ENCODE measurements around the gene LYSMD1. TPM values are rescaled to one million over a fixed set of nuclear protein-coding genes. Genes with fewer than 3 reads are reported as not detected.

The LYSMD1 gene
- total and polyA plus RNA-seq, 5 experiments from 2014 or later, result 0.23 to 4.5 (median 1.4) TPM; not detected in 1

- POLR2A ChIA-PET, result no interaction called here
- DNase-seq (no peak), ATAC-seq (no peak)
- H3K4me3 Mint-ChIP-seq, result peak overlapping the region in 1 of 10 donors; percentile 24
- H3K27ac Mint-ChIP-seq, result no peak overlapping the region
- no peaks in the 10 kb centered on the region for H3K36me3 Mint-ChIP-seq
- no peaks in the 10 kb centered on the region for H3K9me3 Mint-ChIP-seq
- H3K27me3 Mint-ChIP-seq, result no peaks in the 10 kb centered on the region
- peaks cover 5 to 21% (median 12%) of the 10 kb centered on the region in 4 donors for H3K4me1 Mint-ChIP-seq
These were observed 30.7 kb downstream of the LYSMD1 start for GRCh38 chr1:151134991-151135390.

- Mint-ChIP-seq H3K27me3 (no peaks in the 10 kb centered on the region), H3K4me1 (peaks cover 5 to 21% (median 12%) of the 10 kb centered on the region in 4 donors), H3K9me3 (no peaks in the 10 kb centered on the region), H3K36me3 (no peaks in the 10 kb centered on the region), H3K27ac (peak overlapping the region in 2 of 10 donors; percentile 71 to 75), H3K4me3 (peak overlapping the region in 4 of 10 donors; percentile 13 to 34 (median 16))
- POLR2A ChIA-PET, result interaction anchor here (0.5 kb wide), 1 partner anchor 877 kb away, joined by 3 read pairs; the partner anchor contains the start of gene CA14
- ATAC-seq (no peak), DNase-seq (no peak)
These were observed 31.3 kb downstream of the LYSMD1 start for GRCh38 chr1:151134396-151134795.

- H3K36me3 Mint-ChIP-seq, result peaks cover 0 to 2% (median 0%) of the 10 kb centered on the region in 3 donors
- ATAC-seq, result no peak
- no peak overlapping the region for H3K27ac Mint-ChIP-seq
- no peak for DNase-seq
- POLR2A ChIA-PET, result interaction anchor here (3.1 kb wide), 1 partner anchor 9 kb away, joined by 24 read pairs; no protein-coding TSS in a partner anchor
- H3K4me3 Mint-ChIP-seq, result no peak overlapping the region
- H3K9me3 Mint-ChIP-seq, result no peaks in the 10 kb centered on the region
- H3K27me3 Mint-ChIP-seq, result no peaks in the 10 kb centered on the region
- peaks cover 5 to 21% (median 12%) of the 10 kb centered on the region in 4 donors for H3K4me1 Mint-ChIP-seq
These were observed 32.5 kb downstream of the LYSMD1 start for GRCh38 chr1:151133018-151133806.

- POLR2A ChIA-PET, result interaction anchor here (1.2 to 3.1 kb wide), 5 partner anchors 10 to 25 kb away, joined by 3 to 24 read pairs (median 20); partner anchors contain the start of genes SEMA6C and TNFAIP8L2
- H3K27ac Mint-ChIP-seq, result no peak overlapping the region
- no peaks in the 10 kb centered on the region for H3K9me3 Mint-ChIP-seq
- DNase-seq (no peak), ATAC-seq (no peak)
- peaks cover 5 to 21% (median 12%) of the 10 kb centered on the region in 4 donors for H3K4me1 Mint-ChIP-seq
- no peaks in the 10 kb centered on the region for H3K27me3 Mint-ChIP-seq
- H3K4me3 Mint-ChIP-seq, result peak overlapping the region in 4 of 10 donors; percentile 7 to 76 (median 32)
- peaks cover 0 to 2% (median 0%) of the 10 kb centered on the region in 3 donors for H3K36me3 Mint-ChIP-seq
These were observed 33.2 kb downstream of the LYSMD1 start for GRCh38 chr1:151132335-151133017.

- POLR2A ChIA-PET, result interaction anchor here (0.5 to 3.1 kb wide), 18 partner anchors 11 to 768 kb away, joined by 3 to 24 read pairs (median 5); partner anchors contain the start of genes CDC42SE1, RPRD2, SEMA6C and TNFAIP8L2
- ATAC-seq, result no peak
- H3K9me3 Mint-ChIP-seq, result no peaks in the 10 kb centered on the region
These were observed 33.9 kb downstream of the LYSMD1 start for GRCh38 chr1:151131701-151132334.

GRCh38 chr1:151130987-151131586 is 34.6 kb downstream of the LYSMD1 start:
- peak overlapping the region; percentile 69 to 97 (median 92) for H3K27ac Mint-ChIP-seq
- POLR2A ChIA-PET, result interaction anchor here (0.5 to 3.1 kb wide), 19 partner anchors 11 to 767 kb away, joined by 3 to 24 read pairs (median 5); partner anchors contain the start of genes CDC42SE1, PSMD4, RPRD2 and SEMA6C
- H3K36me3 Mint-ChIP-seq, result peaks cover 0 to 6% (median 0%) of the 10 kb centered on the region in 3 donors
- DNase-seq (peak; percentile 74 to 94 (median 87)), ATAC-seq (peak; percentile 100)
- H3K9me3 Mint-ChIP-seq, result no peaks in the 10 kb centered on the region
- peaks cover 0 to 13% (median 12%) of the 10 kb centered on the region in 4 donors for H3K4me1 Mint-ChIP-seq
- H3K4me3 Mint-ChIP-seq, result peak overlapping the region; percentile 76 to 91 (median 84)
- no peaks in the 10 kb centered on the region for H3K27me3 Mint-ChIP-seq

More at GRCh38 chr1:151131701-151132334, 33.9 kb downstream of the LYSMD1 start:
- Mint-ChIP-seq H3K27me3 (no peaks in the 10 kb centered on the region), H3K4me1 (peaks cover 4 to 20% (median 12%) of the 10 kb centered on the region in 4 donors), H3K36me3 (peaks cover 0 to 2% (median 0%) of the 10 kb centered on the region in 3 donors), H3K27ac (peak overlapping the region in 9 of 10 donors; percentile 79 to 97 (median 93)), H3K4me3 (peak overlapping the region; percentile 76 to 91 (median 84))
- no peak for DNase-seq

- H3K4me3 Mint-ChIP-seq, result no peak overlapping the region
- ATAC-seq, result no peak
- no peak overlapping the region for H3K27ac Mint-ChIP-seq
These were observed 36.9 kb downstream of the LYSMD1 start for GRCh38 chr1:151128800-151129199.

GRCh38 chr1:151124763-151125403 is 40.8 kb downstream of the LYSMD1 start:
- Mint-ChIP-seq H3K9me3 (no peaks in the 10 kb centered on the region), H3K27me3 (no peaks in the 10 kb centered on the region), H3K4me3 (no peak overlapping the region), H3K4me1 (no peaks in the 10 kb centered on the region), H3K27ac (peak overlapping the region in 3 of 10 donors; percentile 18 to 66 (median 20)), H3K36me3 (peaks cover 0 to 58% (median 6%) of the 10 kb centered on the region in 3 donors)
- no peak for ATAC-seq
- POLR2A ChIA-PET, result interaction anchor here (0.6 kb wide), 1 partner anchor 12 kb away, joined by 3 read pairs; no protein-coding TSS in a partner anchor
- DNase-seq, result no peak

More at GRCh38 chr1:151128800-151129199, 36.9 kb downstream of the LYSMD1 start:
- H3K4me1 Mint-ChIP-seq, result peaks cover 0 to 13% (median 12%) of the 10 kb centered on the region in 4 donors
- DNase-seq, result no peak
- H3K27me3 Mint-ChIP-seq, result no peaks in the 10 kb centered on the region
- H3K36me3 Mint-ChIP-seq, result peaks cover 0 to 21% (median 4%) of the 10 kb centered on the region in 3 donors
- no peaks in the 10 kb centered on the region for H3K9me3 Mint-ChIP-seq
- POLR2A ChIA-PET, result interaction anchor here (0.6 kb wide), 1 partner anchor 306 kb away, joined by 3 read pairs; no protein-coding TSS in a partner anchor

- no peaks in the 10 kb centered on the region for H3K27me3 Mint-ChIP-seq
- no peak overlapping the region for H3K27ac Mint-ChIP-seq
- H3K4me3 Mint-ChIP-seq, result no peak overlapping the region
- POLR2A ChIA-PET, result interaction anchor here (0.6 kb wide), 1 partner anchor 31 kb away, joined by 6 read pairs; no protein-coding TSS in a partner anchor
- no peaks in the 10 kb centered on the region for H3K9me3 Mint-ChIP-seq
- H3K4me1 Mint-ChIP-seq, result no peaks in the 10 kb centered on the region
- ATAC-seq (no peak), DNase-seq (no peak)
- H3K36me3 Mint-ChIP-seq, result peaks cover 5 to 66% (median 10%) of the 10 kb centered on the region in 3 donors
These were observed 51.8 kb downstream of the LYSMD1 start for GRCh38 chr1:151113877-151114276.

Data from naive thymus-derived CD8-positive, alpha-beta T cell (primary cell).